ENCODE measurements around the gene CDK6. TPM values are rescaled to one million over a fixed set of nuclear protein-coding genes. Genes with fewer than 3 reads are reported as not detected.

The CDK6 gene
- total and polyA plus RNA-seq, 2 of the 8 experiments (the other 6 are each of a cell fraction or from before 2014, with no cell fraction given) = 5.9 to 18.9 TPM

- Histone ChIP-seq H3K23me2 (ENCODE audit: low read depth, low read length) (no peaks in the 10 kb centered on the region), H3K4me3 (ENCODE audit: extremely low read depth in 1 of 4, insufficient read depth in 2 of 4, low read depth in 3 of 4, low read length in 4 of 4) (no peak overlapping the region), H3K27me3 (replicated peaks in 1 of 4; ENCODE audit: control insufficient read depth in 3 of 4, extremely low read depth in 1 of 4, insufficient read depth in 3 of 4, low read length in 3 of 4) (no peaks in the 10 kb centered on the region), H2BK20ac (ENCODE audit: low read length) (no peak overlapping the region), H3K4me2 (ENCODE audit: insufficient read depth in 1 of 2, low read depth in 2 of 2, low read length in 2 of 2) (no peak overlapping the region), H4K8ac (ENCODE audit: extremely low read depth, insufficient read depth, low read length) (no peak overlapping the region), H2BK15ac (ENCODE audit: low read length) (no peak overlapping the region), H3K27ac (ENCODE audit: low read depth, low read length) (no peak overlapping the region), H3K56ac (replicated peaks; ENCODE audit: insufficient read length, low read depth, low read length) (no peak overlapping the region), H3K79me1 (ENCODE audit: low read depth, low read length) (no peaks in the 10 kb centered on the region), H4K91ac (replicated peaks; ENCODE audit: insufficient read length, low read length) (no peak overlapping the region), H4K5ac (ENCODE audit: insufficient read length, low read depth, low read length) (no peak overlapping the region), H3K14ac (ENCODE audit: insufficient read length) (no peak overlapping the region), H3K9ac (replicated peaks in 1 of 4; ENCODE audit: extremely low read depth in 1 of 4, low read depth in 3 of 4, low read length in 3 of 4) (no peak overlapping the region), H3K79me2 (ENCODE audit: control insufficient read depth in 1 of 2, insufficient read depth in 2 of 2, low read length in 2 of 2) (no peaks in the 10 kb centered on the region), H3K4ac (replicated peaks; ENCODE audit: insufficient read length, low read depth, low read length) (no peak overlapping the region), H2BK12ac (ENCODE audit: low read depth, low read length) (no peak overlapping the region), H2AK5ac (ENCODE audit: low read depth, low read length) (no peak overlapping the region), H2BK120ac (replicated peaks; ENCODE audit: low read depth, low read length) (no peak overlapping the region), H3K23ac (ENCODE audit: insufficient read length) (no peak overlapping the region), H3K36me3 (ENCODE audit: control insufficient read depth in 2 of 4, insufficient read depth in 4 of 4, low read length in 3 of 4) (peaks cover 2 to 64% (median 13%) of the 10 kb centered on the region in 4 experiments; a peak in 6 of 8 replicates), H3K4me1 (replicated peaks in 1 of 4; ENCODE audit: control insufficient read depth in 3 of 4, insufficient read depth in 4 of 4, low read length in 3 of 4) (no peaks in the 10 kb centered on the region), H4K20me1 (replicated peaks in 1 of 2; ENCODE audit: control insufficient read depth in 1 of 2, insufficient read depth in 2 of 2, low read length in 2 of 2) (no peaks in the 10 kb centered on the region), H2BK5ac (ENCODE audit: low read depth, low read length) (no peak overlapping the region), H2AFZ (ENCODE audit: low read length) (no peak overlapping the region), H3K9me3 (ENCODE audit: insufficient read depth in 2 of 2, low read depth in 1 of 2, low read length in 1 of 2) (no peaks in the 10 kb centered on the region), H3K18ac (ENCODE audit: extremely low read depth, low read length) (no peak overlapping the region)
- ChIA-PET CTCF (ENCODE audit: partially characterized antibody) (interaction anchor here (1.0 to 1.6 kb wide), 4 partner anchors 15 to 116 kb away, joined by 3 to 4 read pairs (median 3); partner anchors contain the start of gene GATAD1), POLR2A (ENCODE audit: partially characterized antibody) (interaction anchor here (0.7 to 2.1 kb wide), 4 partner anchors 11 to 27 kb away, joined by 3 to 6 read pairs (median 4); partner anchors contain the start of gene FAM133B)
- WGBS, 2 experiments (ENCODE audit: extremely low coverage in 1 of 2, insufficient coverage in 1 of 2, insufficient read length in 1 of 2, insufficient replicate concordance in 2 of 2, low coverage in 1 of 2, low lambda C conversion rate in 2 of 2, missing lambda C conversion rate in 1 of 2) = 83% methylated on average over 2 of the region's 2 CpGs; no CpG with 5 or more reads in 1 of the 2 experiments
- DNase-seq (ENCODE audit: low read depth in 1 of 2, low spot score in 2 of 2) = no peak
- no peak for FAIRE-seq
- TF ChIP-seq TBP (IDR thresholded peaks at IDR 0.05; ENCODE audit: low read depth, low read length) (no peak), KDM1A (IDR thresholded peaks at IDR 0.05; ENCODE audit: borderline replicate concordance, low read length) (no peak), RAD21 (IDR thresholded peaks at IDR 0.05 in 1 of 2, conservative IDR thresholded peaks at IDR 0.05 in 1 of 2; ENCODE audit: low read depth in 2 of 2, low read length in 2 of 2) (no peak), HDAC2 (IDR thresholded peaks at IDR 0.05; ENCODE audit: borderline replicate concordance in 1 of 2, low read depth in 2 of 2, low read length in 2 of 2) (no peak), PHF8 (conservative IDR thresholded peaks at IDR 0.05; ENCODE audit: low read depth, low read length) (no peak), KDM4A (IDR thresholded peaks at IDR 0.05; ENCODE audit: low read depth, low read length, severe bottlenecking) (no peak), MAX (IDR thresholded peaks at IDR 0.05) (no peak), KDM5A (IDR thresholded peaks at IDR 0.05; ENCODE audit: low read length) (no peak), NRF1 (IDR thresholded peaks at IDR 0.05; ENCODE audit: low read depth, low read length) (no peak), CHD1 (IDR thresholded peaks at IDR 0.05; ENCODE audit: low read depth, low read length) (no peak), SIRT6 (IDR thresholded peaks at IDR 0.05; ENCODE audit: low read length) (no peak), SP2 (IDR thresholded peaks at IDR 0.05; ENCODE audit: low read length) (no peak), USF2 (IDR thresholded peaks at IDR 0.05; ENCODE audit: low read length) (no peak)
Measured at GRCh38 chr7:92563345-92563744, 273.0 kb downstream of the CDK6 start.

Data from H1 (cell line).